C4-2B (cell line): Measurements from ENCODE around the gene PXDC1.

Experiments used
- H3K27ac ChIP-seq: fragments of 450-650 bp; 2 replicates; pipeline ENCODE4 v1.5.1; 2017
- ZFX ChIP-seq: fragments of 450-650 bp; IDR thresholded peaks from 2 replicates; pipeline ENCODE4 v1.6.1; 2017
- TF ChIP-seq, protein P1 (sequence below): fragments of 450-650 bp; conservative IDR thresholded peaks from 2 replicates; pipeline ENCODE4 v1.5.1; 2017; ENCODE audit warnings: mild to moderate bottlenecking

Gene PXDC1, protein sequence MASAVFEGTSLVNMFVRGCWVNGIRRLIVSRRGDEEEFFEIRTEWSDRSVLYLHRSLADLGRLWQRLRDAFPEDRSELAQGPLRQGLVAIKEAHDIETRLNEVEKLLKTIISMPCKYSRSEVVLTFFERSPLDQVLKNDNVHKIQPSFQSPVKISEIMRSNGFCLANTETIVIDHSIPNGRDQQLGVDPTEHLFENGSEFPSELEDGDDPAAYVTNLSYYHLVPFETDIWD

DNA sequence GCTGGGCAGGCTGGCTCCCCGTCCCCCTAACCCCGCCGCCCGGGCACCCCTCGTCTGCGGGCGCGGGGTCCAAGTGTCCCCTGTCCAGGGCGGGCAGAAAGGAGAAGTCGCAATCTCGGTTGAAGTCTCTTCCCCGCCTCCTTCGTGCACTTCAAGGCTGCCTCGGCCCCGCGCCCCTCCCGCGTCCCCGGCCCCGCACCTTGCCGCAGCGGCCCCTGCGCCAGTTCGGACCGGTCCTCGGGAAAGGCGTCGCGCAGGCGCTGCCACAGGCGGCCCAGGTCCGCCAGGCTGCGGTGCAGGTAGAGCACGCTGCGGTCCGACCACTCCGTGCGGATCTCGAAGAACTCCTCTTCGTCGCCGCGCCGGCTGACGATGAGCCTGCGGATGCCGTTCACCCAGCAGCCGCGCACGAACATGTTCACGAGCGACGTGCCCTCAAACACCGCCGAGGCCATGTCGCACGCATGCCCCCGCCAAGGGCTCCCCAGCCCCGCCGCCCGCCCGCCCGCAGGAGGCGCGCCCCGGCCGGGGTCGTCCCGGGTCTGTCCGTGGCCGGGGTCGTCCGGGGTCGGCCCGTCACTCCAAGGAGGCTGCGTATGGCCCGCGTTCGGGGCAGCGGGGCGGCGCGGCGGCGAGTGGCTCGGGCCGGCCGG, at the start of gene PXDC1:
TSS of gene PXDC1 (minus strand) at position 637 of the 653 bp plus-strand sequence. CDS start at position 455, 182 bp downstream.
- peak within 1 kb of the TSS; percentile 30 for H3K27ac ChIP-seq

DNA sequence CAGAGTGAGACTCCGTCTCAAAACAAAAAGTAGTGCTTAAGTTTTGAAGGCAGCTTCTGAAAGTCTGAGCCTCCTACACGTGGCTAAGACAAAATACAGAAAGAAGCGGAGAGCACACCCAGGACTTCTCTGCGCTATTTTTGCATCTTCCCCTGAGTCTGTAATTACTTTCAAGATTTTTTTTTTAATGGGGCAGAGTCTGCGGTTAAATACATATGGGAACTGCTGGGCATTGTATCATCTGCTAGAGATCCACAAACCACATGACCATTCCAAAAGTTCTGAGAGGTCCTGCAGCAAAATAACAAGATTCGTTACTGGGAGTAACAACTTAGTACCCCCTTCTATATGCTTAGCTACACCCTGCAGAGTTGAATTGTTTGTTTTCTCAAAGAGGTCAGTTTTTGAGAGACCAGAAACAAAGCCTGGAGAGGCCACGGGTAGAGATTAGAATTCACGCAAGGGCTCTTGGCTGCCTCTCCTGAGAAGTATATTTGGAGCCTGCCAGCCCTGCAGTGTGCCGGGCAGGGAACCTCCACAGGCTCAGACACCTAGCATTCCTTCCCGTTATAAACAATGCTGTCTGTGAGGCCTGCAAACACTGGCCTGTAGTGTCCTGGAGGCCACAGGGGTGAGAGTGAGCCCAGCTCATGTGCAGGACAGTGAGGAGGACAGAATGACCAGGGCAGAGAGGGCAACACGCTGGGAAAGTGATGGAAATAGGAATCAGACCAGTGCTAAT, 49.5 kb upstream of the PXDC1 start:
- no peak overlapping the region for H3K27ac ChIP-seq
- TF ChIP-seq, protein P1, sequence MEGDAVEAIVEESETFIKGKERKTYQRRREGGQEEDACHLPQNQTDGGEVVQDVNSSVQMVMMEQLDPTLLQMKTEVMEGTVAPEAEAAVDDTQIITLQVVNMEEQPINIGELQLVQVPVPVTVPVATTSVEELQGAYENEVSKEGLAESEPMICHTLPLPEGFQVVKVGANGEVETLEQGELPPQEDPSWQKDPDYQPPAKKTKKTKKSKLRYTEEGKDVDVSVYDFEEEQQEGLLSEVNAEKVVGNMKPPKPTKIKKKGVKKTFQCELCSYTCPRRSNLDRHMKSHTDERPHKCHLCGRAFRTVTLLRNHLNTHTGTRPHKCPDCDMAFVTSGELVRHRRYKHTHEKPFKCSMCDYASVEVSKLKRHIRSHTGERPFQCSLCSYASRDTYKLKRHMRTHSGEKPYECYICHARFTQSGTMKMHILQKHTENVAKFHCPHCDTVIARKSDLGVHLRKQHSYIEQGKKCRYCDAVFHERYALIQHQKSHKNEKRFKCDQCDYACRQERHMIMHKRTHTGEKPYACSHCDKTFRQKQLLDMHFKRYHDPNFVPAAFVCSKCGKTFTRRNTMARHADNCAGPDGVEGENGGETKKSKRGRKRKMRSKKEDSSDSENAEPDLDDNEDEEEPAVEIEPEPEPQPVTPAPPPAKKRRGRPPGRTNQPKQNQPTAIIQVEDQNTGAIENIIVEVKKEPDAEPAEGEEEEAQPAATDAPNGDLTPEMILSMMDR: no peak
- no peak for TF ChIP-seq ZFX

More for the DNA sequence above, at the start of gene PXDC1:
- TF ChIP-seq ZFX: no peak
- TF ChIP-seq, protein P1: no peak

DNA sequence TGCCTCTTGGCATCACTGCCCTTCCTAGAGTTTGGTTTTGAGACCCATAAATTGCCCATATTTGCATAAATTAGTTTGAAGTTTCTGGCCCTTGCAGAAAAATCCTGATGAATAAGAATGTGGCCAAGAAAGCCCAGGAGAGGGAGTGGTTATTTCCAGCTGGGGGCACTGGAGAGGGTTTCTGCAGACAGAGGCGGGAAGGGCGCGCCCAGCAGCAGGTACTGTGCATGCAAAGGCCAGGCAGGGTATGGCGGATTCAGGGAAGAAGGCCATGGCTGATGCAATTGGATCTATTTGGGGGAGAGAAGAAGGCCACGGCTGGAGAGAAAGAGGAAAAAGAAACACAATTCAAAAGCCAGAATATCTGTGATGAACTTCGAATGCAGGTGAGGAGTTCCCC, 48.2 kb upstream of the PXDC1 start:
- H3K27ac ChIP-seq: no peak overlapping the region
- no peak for TF ChIP-seq ZFX
- TF ChIP-seq, protein P1: no peak

DNA sequence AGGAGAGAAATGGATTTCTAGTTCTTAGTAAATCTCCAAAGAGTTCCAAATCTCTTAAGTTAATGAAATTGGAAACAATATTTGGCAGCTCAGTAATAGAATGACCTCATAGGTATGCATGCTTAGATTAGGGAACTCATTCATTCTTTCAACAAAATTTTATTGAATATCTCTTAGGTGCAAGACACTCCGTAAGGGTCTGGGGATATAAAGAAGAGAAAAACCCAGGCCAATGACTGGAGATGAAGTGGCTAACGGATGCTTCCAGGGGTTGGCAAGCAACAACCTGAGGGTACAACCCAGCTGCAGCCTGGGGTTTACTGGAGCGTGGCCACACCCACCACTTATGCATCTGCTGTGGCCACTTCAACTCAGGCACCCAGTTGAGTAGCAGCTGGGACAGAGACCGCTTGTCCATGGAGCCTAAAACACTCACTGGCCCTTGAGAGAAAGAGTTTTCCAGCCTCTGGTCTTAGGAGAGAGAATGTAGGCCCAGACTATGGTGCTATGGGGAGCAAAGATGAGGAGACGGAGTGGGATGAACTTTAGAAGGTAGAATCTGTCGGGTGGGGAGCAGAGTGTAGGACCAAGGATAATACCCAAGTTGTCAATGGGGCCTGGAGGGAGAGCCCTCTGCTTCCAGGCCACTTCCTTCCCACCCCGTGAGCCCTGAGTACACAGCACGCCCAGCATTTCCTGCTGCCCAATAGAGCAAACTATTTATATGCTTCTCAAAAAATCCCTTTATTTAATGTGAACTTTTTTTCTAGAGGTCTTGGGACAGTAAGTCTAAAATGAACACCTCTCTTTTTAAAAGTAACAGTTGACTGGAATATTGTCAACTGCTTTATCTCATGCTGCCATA, 46.8 kb upstream of the PXDC1 start:
- TF ChIP-seq, protein P1: no peak
- TF ChIP-seq ZFX: no peak
- no peak overlapping the region for H3K27ac ChIP-seq

DNA sequence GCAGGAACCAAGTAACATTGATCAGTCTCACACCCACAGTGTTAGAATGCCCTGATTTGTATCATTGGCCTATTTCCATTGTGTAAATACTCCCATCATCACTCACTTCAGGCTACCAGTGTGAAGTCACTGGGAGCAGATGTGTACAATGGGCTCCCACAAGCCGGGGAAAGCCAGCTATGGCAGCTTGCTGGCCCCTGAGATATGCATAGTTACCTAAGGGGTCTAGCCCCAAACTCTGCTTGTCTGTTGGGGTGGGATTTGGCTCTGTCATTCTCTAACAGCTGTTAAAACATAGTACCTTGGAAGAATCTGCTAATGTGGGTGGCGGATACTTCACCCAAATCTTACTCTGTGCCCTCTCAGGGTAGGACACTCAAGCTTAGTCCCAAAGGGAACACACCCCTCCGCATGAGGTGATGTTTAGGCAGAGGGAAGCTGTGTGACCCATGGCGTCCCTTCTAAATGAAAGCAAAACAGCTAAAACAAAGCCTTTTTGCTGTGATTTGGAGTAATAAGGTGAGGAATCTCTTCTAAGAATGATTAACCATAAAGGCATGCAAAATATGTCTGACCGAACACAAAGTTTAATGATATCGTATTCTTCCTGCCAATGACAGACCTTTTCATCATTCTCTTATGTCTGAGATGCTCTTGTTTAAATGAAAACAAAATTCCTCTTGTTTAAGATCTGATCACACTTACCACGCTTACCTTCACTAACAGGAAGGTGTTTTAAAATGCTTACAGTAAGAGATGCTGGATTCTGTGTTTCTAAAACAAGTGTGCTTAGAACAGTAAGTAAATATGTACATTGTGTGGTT, 45.9 kb upstream of the PXDC1 start:
- TF ChIP-seq, protein P1: no peak
- TF ChIP-seq ZFX: no peak
- H3K27ac ChIP-seq: no peak overlapping the region

DNA sequence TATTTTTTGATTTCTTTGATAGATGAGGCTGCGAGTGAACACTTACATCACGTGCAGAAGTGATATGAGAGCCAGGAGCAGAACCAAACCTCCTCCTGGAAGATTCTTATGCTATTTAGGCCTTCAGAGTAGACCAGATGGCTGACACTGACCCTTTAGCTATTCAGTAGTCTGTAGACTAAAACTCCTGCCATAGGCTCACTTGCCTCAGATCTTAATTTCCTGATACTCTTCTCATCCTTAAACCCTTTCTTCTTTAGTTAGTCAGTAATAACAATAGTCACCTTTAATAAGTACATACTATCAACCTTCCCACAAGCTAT, 45.2 kb upstream of the PXDC1 start:
- TF ChIP-seq ZFX: no peak
- TF ChIP-seq, protein P1: no peak

More for the DNA sequence above, 45.2 kb upstream of the PXDC1 start:
- no peak overlapping the region for H3K27ac ChIP-seq
